Mesodermal cell (in vitro differentiated cells): ENCODE data around the gene MEGF10.
"Not testable (repeated sequence)": the region's sequence is repeated elsewhere in the genome, so short reads cannot be mapped to it uniquely, and the experiment has no call there.

Source experiments
- H3K27ac ChIP-seq: 2 replicates; pipeline ENCODE4 v1.7.0; 2013; ENCODE audit warnings: mild to moderate bottlenecking, low read depth, low read length, moderate library complexity; ENCODE audit not compliant: severe bottlenecking
- H3K36me3 ChIP-seq: 2 replicates; pipeline ENCODE4 v1.7.1; 2013; ENCODE audit warnings: mild to moderate bottlenecking, low read length, moderate library complexity; ENCODE audit not compliant: control insufficient read depth, insufficient read depth
- H3K4me1 ChIP-seq: one replicate; pipeline ENCODE4 v1.7.1; 2013; ENCODE audit warnings: mild to moderate bottlenecking, low read length; ENCODE audit not compliant: insufficient read depth, control insufficient read depth, poor library complexity, severe bottlenecking
- H3K4me3 ChIP-seq: 2 replicates; pipeline ENCODE4 v1.7.0; 2013; ENCODE audit warnings: low read length, control low read depth, mild to moderate bottlenecking; ENCODE audit not compliant: insufficient read depth, poor library complexity, severe bottlenecking; ENCODE audit errors: extremely low read depth
- H3K9me3 ChIP-seq: 2 replicates; pipeline ENCODE4 v1.7.1; 2013; ENCODE audit warnings: mild to moderate bottlenecking, low read length, moderate library complexity; ENCODE audit not compliant: control insufficient read depth
- WGBS, 2 experiments: methylation state at CpG; one replicate each; pipeline ENCODE4 v1.1.5; 2013; ENCODE audit warnings: missing lambda C conversion rate in 2 of 2; ENCODE audit not compliant: insufficient coverage in 2 of 2; 5-methylcytosine and 5-hydroxymethylcytosine counted together

Gene MEGF10

GRCh38 chr5:127281609-127282008, 9.0 kb upstream of the MEGF10 start:
- Histone ChIP-seq H3K27ac (no peak overlapping the region), H3K36me3 (no peaks in the 10 kb centered on the region), H3K4me3 (no peak overlapping the region), H3K9me3 (no peaks in the 10 kb centered on the region), H3K4me1 (no peaks in the 10 kb centered on the region)
- 86 to 89% methylated on average over 1 to 4 of the region's 4 CpGs for WGBS, 2 experiments

GRCh38 chr5:127288676-127289075, 1.9 kb upstream of the MEGF10 start:
- no peak overlapping the region for H3K27ac ChIP-seq
- no peaks in the 10 kb centered on the region for H3K36me3 ChIP-seq
- 100% methylated on average over 1 of the region's 1 CpG; no CpG with 5 or more reads in 1 of the 2 experiments for WGBS, 2 experiments
- no peak overlapping the region for H3K4me3 ChIP-seq
- peaks cover 4% of the 10 kb centered on the region for H3K9me3 ChIP-seq
- H3K4me1 ChIP-seq, result peaks cover 4% of the 10 kb centered on the region

GRCh38 chr5:127290946-127291693, 524 bp downstream of the MEGF10 start:
- Histone ChIP-seq H3K4me1 (peaks cover 4% of the 10 kb centered on the region), H3K4me3 (peak overlapping the region; percentile 52), H3K36me3 (no peaks in the 10 kb centered on the region), H3K9me3 (peaks cover 4% of the 10 kb centered on the region), H3K27ac (no peak overlapping the region)
- WGBS, 2 experiments, result 1% methylated on average over 14 to 18 of the region's 28 CpGs

GRCh38 chr5:127292030-127292735, 1.6 kb downstream of the MEGF10 start:
- Histone ChIP-seq H3K9me3 (peaks cover 4% of the 10 kb centered on the region), H3K36me3 (no peaks in the 10 kb centered on the region), H3K4me3 (no peak overlapping the region), H3K4me1 (peaks cover 4% of the 10 kb centered on the region), H3K27ac (no peak overlapping the region)
- 86 to 90% methylated on average over 1 to 2 of the region's 2 CpGs for WGBS, 2 experiments

- H3K4me1 ChIP-seq, result peaks cover 4% of the 10 kb centered on the region
- peaks cover 4% of the 10 kb centered on the region for H3K9me3 ChIP-seq
- H3K36me3 ChIP-seq, result no peaks in the 10 kb centered on the region
- no peak overlapping the region for H3K4me3 ChIP-seq
- no peak overlapping the region for H3K27ac ChIP-seq
These were observed 2.8 kb downstream of the MEGF10 start for GRCh38 chr5:127293373-127293772.

- H3K36me3 ChIP-seq, result no peaks in the 10 kb centered on the region
- H3K4me3 ChIP-seq, result no peak overlapping the region
- peaks cover 4% of the 10 kb centered on the region for H3K4me1 ChIP-seq
- no peaks in the 10 kb centered on the region for H3K9me3 ChIP-seq
- no peak overlapping the region for H3K27ac ChIP-seq
- WGBS, 2 experiments, result no CpG with 5 or more reads among the region's 1 CpG
These were observed 4.2 kb downstream of the MEGF10 start for GRCh38 chr5:127294829-127295228.

GRCh38 chr5:127295454-127295853, 4.9 kb downstream of the MEGF10 start:
- H3K9me3 ChIP-seq, result no peaks in the 10 kb centered on the region
- H3K4me3 ChIP-seq, result no peak overlapping the region
- H3K36me3 ChIP-seq, result no peaks in the 10 kb centered on the region
- H3K4me1 ChIP-seq, result peaks cover 4% of the 10 kb centered on the region
- H3K27ac ChIP-seq, result no peak overlapping the region
- WGBS, 2 experiments, result no CpG with 5 or more reads among the region's 1 CpG

GRCh38 chr5:127296321-127296720, 5.7 kb downstream of the MEGF10 start:
- Histone ChIP-seq H3K36me3 (no peaks in the 10 kb centered on the region), H3K4me1 (peaks cover 3% of the 10 kb centered on the region), H3K4me3 (no peak overlapping the region), H3K9me3 (no peaks in the 10 kb centered on the region), H3K27ac (no peak overlapping the region)

- not testable (repeated sequence) for H3K4me1 ChIP-seq, H3K27ac ChIP-seq, H3K36me3 ChIP-seq, H3K9me3 ChIP-seq, H3K4me3 ChIP-seq
- 89 to 91% methylated on average over 4 to 5 of the region's 5 CpGs for WGBS, 2 experiments
These were observed 6.3 kb downstream of the MEGF10 start for GRCh38 chr5:127296894-127297293.

GRCh38 chr5:127297348-127298035, 6.9 kb downstream of the MEGF10 start:
- H3K9me3 ChIP-seq, result no peaks in the 10 kb centered on the region
- WGBS, 2 experiments, result 100% methylated on average over 1 of the region's 4 CpGs; no CpG with 5 or more reads in 1 of the 2 experiments
- H3K4me1 ChIP-seq, result no peaks in the 10 kb centered on the region
- no peak overlapping the region for H3K4me3 ChIP-seq
- no peaks in the 10 kb centered on the region for H3K36me3 ChIP-seq
- H3K27ac ChIP-seq, result no peak overlapping the region

- WGBS, 2 experiments, result 89 to 92% methylated on average over 3 to 4 of the region's 4 CpGs
- Histone ChIP-seq H3K9me3 (no peaks in the 10 kb centered on the region), H3K27ac (no peak overlapping the region), H3K36me3 (no peaks in the 10 kb centered on the region), H3K4me3 (no peak overlapping the region), H3K4me1 (no peaks in the 10 kb centered on the region)
These were observed 7.4 kb downstream of the MEGF10 start for GRCh38 chr5:127298036-127298429.
